Sigmoid colon (tissue), 4 donors: ENCODE measurements around the gene SAP30.

Experiments
- CTCF ChIP-seq, 4 experiments: fragments of 450-650 bp in 3 of 4; fragments of 200-600 bp in 1 of 4; IDR thresholded peaks; one replicate each; pipeline ENCODE4 v1.5.1; 2016 to 2019; ENCODE audit warnings: antibody characterized with exemption in 4 of 4, mild to moderate bottlenecking in 3 of 4, moderate library complexity in 2 of 4
- POLR2A ChIP-seq, 2 donors: fragments of 450-650 bp; IDR thresholded peaks; one replicate each; pipeline ENCODE4 v1.6.1; 2016; ENCODE audit warnings: antibody characterized with exemption in 2 of 2, mild to moderate bottlenecking in 2 of 2, moderate library complexity in 2 of 2
- POLR2AphosphoS5 ChIP-seq, 4 donors: sonication (generic); formaldehyde crosslinking; IDR thresholded peaks; one replicate each; pipeline ENCODE4 v1.6.1; 2017; ENCODE audit warnings: antibody characterized with exemption in 4 of 4

DNA sequence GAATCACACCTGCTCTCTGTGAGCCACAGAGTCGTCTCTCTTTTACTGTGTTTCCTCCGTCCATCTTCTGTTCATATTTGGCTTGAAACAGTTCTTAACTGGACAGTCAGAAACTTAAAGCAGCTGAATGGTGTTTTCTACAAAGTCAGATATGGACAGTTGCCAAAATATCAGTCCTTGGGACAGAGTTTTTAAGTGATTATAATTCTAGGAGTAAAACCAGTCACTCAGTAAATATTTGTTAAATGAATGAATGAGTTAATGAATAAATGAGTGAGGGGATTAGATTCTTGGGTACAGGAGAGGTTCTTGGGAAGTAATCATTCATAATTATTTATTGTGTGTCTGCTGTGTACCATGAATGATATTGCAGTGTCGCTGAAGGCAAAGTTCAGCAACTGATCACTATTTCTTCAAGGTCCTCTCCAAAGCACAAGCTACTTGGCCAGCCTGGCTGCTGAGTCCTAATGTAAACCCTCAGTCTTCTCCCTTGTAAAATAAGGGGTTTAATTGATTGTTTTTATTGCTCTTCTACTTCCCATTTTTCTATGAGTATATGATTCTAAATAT is 33.6 kb downstream of the SAP30 start:
- TF ChIP-seq POLR2A (IDR thresholded peaks at IDR 0.05), result no peak
- TF ChIP-seq CTCF (IDR thresholded peaks at IDR 0.05), result no peak
- no peak for TF ChIP-seq POLR2AphosphoS5 (IDR thresholded peaks at IDR 0.05)
